ENCODE results near the gene ATP6V1B1.

DNA sequence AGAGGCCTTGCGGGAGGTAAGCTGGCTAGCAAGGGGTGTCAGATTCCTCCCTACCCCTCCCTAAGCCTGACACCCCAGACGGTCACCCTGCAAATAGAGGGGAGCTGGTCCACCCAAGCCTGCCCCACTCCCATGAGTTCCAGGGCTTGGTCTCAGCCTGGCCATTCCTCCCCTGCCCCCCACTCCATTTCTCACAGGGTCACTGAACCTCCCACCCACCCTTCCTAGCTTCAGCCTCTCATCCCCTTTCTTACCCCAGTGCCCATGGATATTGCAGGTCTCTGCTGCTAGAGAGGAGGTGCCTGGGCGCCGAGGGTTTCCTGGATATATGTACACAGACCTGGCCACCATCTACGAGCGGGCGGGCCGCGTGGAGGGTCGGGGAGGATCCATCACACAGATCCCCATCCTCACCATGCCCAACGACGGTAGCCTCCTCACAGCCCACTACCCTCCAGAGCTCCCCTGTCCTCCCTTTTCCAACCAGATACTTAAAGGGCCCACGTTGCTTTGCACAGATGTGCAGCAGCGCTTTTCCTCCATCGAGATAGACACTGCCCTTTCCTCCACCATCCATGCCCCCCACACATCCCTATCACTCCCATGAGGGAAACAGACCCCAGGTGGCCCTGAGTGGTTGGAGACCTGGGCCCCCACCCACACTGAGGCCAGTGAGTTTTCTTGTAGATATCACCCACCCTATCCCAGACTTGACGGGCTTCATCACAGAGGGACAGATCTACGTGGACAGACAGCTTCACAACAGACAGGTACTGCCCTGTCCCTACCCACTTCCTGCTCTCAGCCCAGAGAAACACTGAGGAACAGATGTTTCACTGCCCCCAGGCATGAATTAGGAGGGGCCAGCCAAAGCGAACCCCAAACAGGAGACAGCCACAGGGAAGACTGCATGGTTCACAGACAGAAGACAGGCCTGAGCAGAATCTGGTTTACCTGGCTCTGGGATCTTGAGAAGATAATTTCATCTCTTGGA, 27.5 kb downstream of the ATP6V1B1 start:
- TF ChIP-seq, protein P1, sequence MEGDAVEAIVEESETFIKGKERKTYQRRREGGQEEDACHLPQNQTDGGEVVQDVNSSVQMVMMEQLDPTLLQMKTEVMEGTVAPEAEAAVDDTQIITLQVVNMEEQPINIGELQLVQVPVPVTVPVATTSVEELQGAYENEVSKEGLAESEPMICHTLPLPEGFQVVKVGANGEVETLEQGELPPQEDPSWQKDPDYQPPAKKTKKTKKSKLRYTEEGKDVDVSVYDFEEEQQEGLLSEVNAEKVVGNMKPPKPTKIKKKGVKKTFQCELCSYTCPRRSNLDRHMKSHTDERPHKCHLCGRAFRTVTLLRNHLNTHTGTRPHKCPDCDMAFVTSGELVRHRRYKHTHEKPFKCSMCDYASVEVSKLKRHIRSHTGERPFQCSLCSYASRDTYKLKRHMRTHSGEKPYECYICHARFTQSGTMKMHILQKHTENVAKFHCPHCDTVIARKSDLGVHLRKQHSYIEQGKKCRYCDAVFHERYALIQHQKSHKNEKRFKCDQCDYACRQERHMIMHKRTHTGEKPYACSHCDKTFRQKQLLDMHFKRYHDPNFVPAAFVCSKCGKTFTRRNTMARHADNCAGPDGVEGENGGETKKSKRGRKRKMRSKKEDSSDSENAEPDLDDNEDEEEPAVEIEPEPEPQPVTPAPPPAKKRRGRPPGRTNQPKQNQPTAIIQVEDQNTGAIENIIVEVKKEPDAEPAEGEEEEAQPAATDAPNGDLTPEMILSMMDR (conservative IDR thresholded peaks at IDR 0.05 in 1 of 2, IDR thresholded peaks at IDR 0.05 in 1 of 2; ENCODE audit: extremely low read depth in 1 of 2, insufficient read depth in 1 of 2, low read depth in 1 of 2, low read length in 2 of 2) = no peak
- TF ChIP-seq EZH2 (IDR thresholded peaks at IDR 0.05; ENCODE audit: borderline replicate concordance, low read length) = no peak
